HG02885 (cell line): Measurements from ENCODE around the gene GSS.

Source experiments
- ATAC-seq: cut with Tn5 transposase; IDR thresholded peaks from one replicate; pipeline ENCODE4 v1.9.1; 2021; ENCODE audit warnings: mild to moderate bottlenecking; ENCODE audit not compliant: unreplicated experiment, poor library complexity

GSS gene

GRCh38 chr20:34951252-34951651, 4.4 kb downstream of the GSS start:
- ATAC-seq: no peak

- ATAC-seq: no peak
These were observed 6.5 kb downstream of the GSS start for GRCh38 chr20:34949120-34949519.

- no peak for ATAC-seq
These were observed 7.6 kb downstream of the GSS start for GRCh38 chr20:34948030-34948429.

- ATAC-seq: no peak
These were observed 8.3 kb downstream of the GSS start for GRCh38 chr20:34947336-34947735.

- ATAC-seq: no peak
These were observed 8.9 kb downstream of the GSS start for GRCh38 chr20:34946661-34947060.

GRCh38 chr20:34945315-34946077, 10.1 kb downstream of the GSS start:
- ATAC-seq: no peak

- no peak for ATAC-seq
These were observed 11.6 kb downstream of the GSS start for GRCh38 chr20:34943808-34944567.

GRCh38 chr20:34942301-34942700, 13.3 kb downstream of the GSS start:
- no peak for ATAC-seq

GRCh38 chr20:34941226-34941625, 14.4 kb downstream of the GSS start:
- ATAC-seq: no peak

- ATAC-seq: no peak
These were observed 15.5 kb downstream of the GSS start for GRCh38 chr20:34940081-34940481.

- ATAC-seq: no peak
These were observed 17.0 kb downstream of the GSS start for GRCh38 chr20:34938466-34939163.

GRCh38 chr20:34931771-34932170, 23.8 kb downstream of the GSS start:
- no peak for ATAC-seq

- ATAC-seq: no peak
These were observed 27.2 kb downstream of the GSS start for GRCh38 chr20:34928411-34928810.

GRCh38 chr20:34927736-34928135, 27.9 kb downstream of the GSS start:
- no peak for ATAC-seq

- ATAC-seq: no peak
These were observed 29.0 kb downstream of the GSS start for GRCh38 chr20:34926581-34926980.

- no peak for ATAC-seq
These were observed 29.6 kb downstream of the GSS start for GRCh38 chr20:34925981-34926380.

GRCh38 chr20:34925341-34925740, 30.3 kb downstream of the GSS start:
- no peak for ATAC-seq

GRCh38 chr20:34923414-34923813, 32.2 kb downstream of the GSS start:
- ATAC-seq: no peak

GRCh38 chr20:34922654-34923381, 32.8 kb downstream of the GSS start:
- no peak for ATAC-seq

- ATAC-seq: no peak
These were observed 34.2 kb downstream of the GSS start for GRCh38 chr20:34921436-34921835.

GRCh38 chr20:34920055-34920454, 35.6 kb downstream of the GSS start:
- ATAC-seq: no peak
